CD4-positive, alpha-beta T cell (primary cell): ENCODE measurements around the gene SLC38A11. TPM values are rescaled to one million over a fixed set of nuclear protein-coding genes. Genes with fewer than 3 reads are reported as not detected.

ENCODE experiments used
- ATAC-seq: fragments of 200-7000 bp; cut with Tn5 transposase; one replicate; pipeline ENCODE4 v1.10.0; 2022; ENCODE audit warnings: mild to moderate bottlenecking; ENCODE audit not compliant: poor library complexity
- CTCF ChIA-PET: fragments of 350-600 bp; sonication (Branson Sonifier 250); formaldehyde crosslinking; loops from one replicate; lab custom pipeline; 2021; ENCODE audit warnings: antibody characterized with exemption, inconsistent platforms; lab: Charles Lee
- POLR2A ChIA-PET: fragments of 350-600 bp; sonication (Branson Sonifier 250); formaldehyde crosslinking; loops from one replicate; lab custom pipeline; 2021; ENCODE audit warnings: antibody characterized with exemption, inconsistent platforms; lab: Charles Lee
- DNase-seq, 14 experiments: peaks; one replicate each; pipeline ENCODE4 v3.0.0-alpha.2; 2013 to 2020; ENCODE audit warnings: mixed read lengths in 2 of 14
- H3K27ac ChIP-seq, 2 donors: one replicate each; pipeline versions ENCODE4 v1.5.1 to v1.7.0; 2013; ENCODE audit warnings: low read length in 2 of 2, low read depth in 1 of 2, mild to moderate bottlenecking in 1 of 2
- H3K27me3 ChIP-seq, 2 experiments: 1 replicate in 1 of 2; 2 replicates in 1 of 2; pipeline versions ENCODE4 v1.6.1 to v1.7.0; 2013; ENCODE audit warnings: low read length in 2 of 2, control low read depth in 1 of 2, mild to moderate bottlenecking in 1 of 2, moderate library complexity in 1 of 2; ENCODE audit not compliant: insufficient read depth in 2 of 2, control insufficient read depth in 1 of 2
- H3K36me3 ChIP-seq: one replicate; pipeline ENCODE4 v1.6.1; 2013; ENCODE audit warnings: low read length, control low read depth; ENCODE audit not compliant: insufficient read depth
- H3K4me1 ChIP-seq: one replicate; pipeline ENCODE4 v1.6.1; 2013; ENCODE audit warnings: low read length, control low read depth; ENCODE audit not compliant: insufficient read depth
- H3K4me3 ChIP-seq: one replicate; pipeline ENCODE4 v1.5.1; 2013; ENCODE audit warnings: mild to moderate bottlenecking, low read length, moderate library complexity
- H3K9me3 ChIP-seq, 2 experiments: 1 replicate in 1 of 2; 2 replicates in 1 of 2; pipeline versions ENCODE4 v1.6.1 to v1.7.0; 2013; ENCODE audit warnings: low read length in 2 of 2, mild to moderate bottlenecking in 2 of 2, control low read depth in 1 of 2, moderate library complexity in 1 of 2; ENCODE audit not compliant: control insufficient read depth in 1 of 2, insufficient read depth in 1 of 2
- H3K27ac Mint-ChIP-seq: one replicate; pipeline ENCODE4 v1.8.0; 2020; ENCODE audit warnings: mixed read lengths
- H3K27me3 Mint-ChIP-seq: one replicate; pipeline ENCODE4 v1.8.0; 2021; ENCODE audit warnings: mixed read lengths
- H3K36me3 Mint-ChIP-seq: one replicate; pipeline ENCODE4 v1.8.0; 2021; ENCODE audit warnings: low read depth, mixed read lengths
- H3K4me1 Mint-ChIP-seq: one replicate; pipeline ENCODE4 v1.8.0; 2021; ENCODE audit warnings: low read depth, mixed read lengths
- H3K4me3 Mint-ChIP-seq: one replicate; pipeline ENCODE4 v1.8.0; 2020; ENCODE audit warnings: mild to moderate bottlenecking, mixed read lengths
- H3K9me3 Mint-ChIP-seq: one replicate; pipeline ENCODE4 v1.8.0; 2020; ENCODE audit warnings: mixed read lengths
- CTCF ChIP-seq: fragments of 200-600 bp; IDR thresholded peaks from one replicate; pipeline ENCODE4 v1.8.0; 2022; ENCODE audit warnings: antibody characterized with exemption, mild to moderate bottlenecking
- intact Hi-C, 2 experiments: fragments of 100-400 bp; cut with DNase I in 1 of 2; cut with micrococcal nuclease in 1 of 2; formaldehyde crosslinking; loops; one replicate each; pipeline versions ENCODE4 v1.15.1 to v1.9.0; 2023 to 2025; cut with DNase I, micrococcal nuclease
- total RNA-seq, 174 experiments: library from RNA in 2 of 174; stranded (reverse) in 2 of 174; gene quantifications; one replicate each; pipeline ENCODE4 v1.2.3 and lab custom pipeline; 2021 to 2026

The SLC38A11 gene
- total RNA-seq, 2 experiments from 2014 or later: not detected

- ChIA-PET POLR2A (no interaction called here), CTCF (no interaction called here)
- Histone ChIP-seq H3K9me3 (no peaks in the 10 kb centered on the region), H3K36me3 (no peaks in the 10 kb centered on the region), H3K27me3 (peaks cover 0 to 6% of the 10 kb centered on the region in 2 experiments), H3K4me1 (no peaks in the 10 kb centered on the region), H3K27ac (no peak overlapping the region), H3K4me3 (no peak overlapping the region)
- Mint-ChIP-seq H3K4me3 (no peak overlapping the region), H3K4me1 (no peaks in the 10 kb centered on the region), H3K9me3 (no peaks in the 10 kb centered on the region), H3K27ac (no peak overlapping the region), H3K27me3 (peaks cover 28% of the 10 kb centered on the region), H3K36me3 (no peaks in the 10 kb centered on the region)
- no peak for TF ChIP-seq CTCF
- intact Hi-C loops: no loop called here
- ATAC-seq: no peak
- DNase-seq: no peak
Observed at GRCh38 chr2:164847981-164848741, 107.2 kb downstream of the SLC38A11 start.

GRCh38 chr2:164847291-164847690 is 108.0 kb downstream of the SLC38A11 start:
- peaks cover 2 to 10% of the 10 kb centered on the region in 2 experiments for H3K27me3 ChIP-seq
- DNase-seq (no peak), ATAC-seq (no peak)
- CTCF ChIA-PET: no interaction called here
- Mint-ChIP-seq H3K4me1 (no peaks in the 10 kb centered on the region), H3K27me3 (peaks cover 30% of the 10 kb centered on the region), H3K4me3 (no peak overlapping the region), H3K9me3 (no peaks in the 10 kb centered on the region), H3K36me3 (no peaks in the 10 kb centered on the region), H3K27ac (no peak overlapping the region)
- POLR2A ChIA-PET: no interaction called here
- H3K9me3 ChIP-seq: no peaks in the 10 kb centered on the region
- intact Hi-C loops: no loop called here
- H3K27ac ChIP-seq: no peak overlapping the region
- H3K4me3 ChIP-seq: no peak overlapping the region
- H3K36me3 ChIP-seq: no peaks in the 10 kb centered on the region
- H3K4me1 ChIP-seq: no peaks in the 10 kb centered on the region
- TF ChIP-seq CTCF: no peak

- Mint-ChIP-seq H3K4me3 (no peak overlapping the region), H3K9me3 (no peaks in the 10 kb centered on the region), H3K27me3 (peaks cover 30% of the 10 kb centered on the region), H3K27ac (no peak overlapping the region), H3K36me3 (no peaks in the 10 kb centered on the region), H3K4me1 (no peaks in the 10 kb centered on the region)
- intact Hi-C loops: no loop called here
- Histone ChIP-seq H3K27ac (no peak overlapping the region), H3K27me3 (peaks cover 6 to 10% of the 10 kb centered on the region in 2 experiments), H3K36me3 (no peaks in the 10 kb centered on the region), H3K9me3 (peaks cover 0 to 9% of the 10 kb centered on the region in 2 experiments), H3K4me3 (no peak overlapping the region), H3K4me1 (peaks cover 3% of the 10 kb centered on the region)
- ChIA-PET POLR2A (no interaction called here), CTCF (no interaction called here)
- DNase-seq (no peak), ATAC-seq (no peak)
- TF ChIP-seq CTCF: no peak
Observed at GRCh38 chr2:164846276-164846675, 109.0 kb downstream of the SLC38A11 start.

Other genes starting within 250 kb of the SLC38A11 start
- under 1 TPM in 1 of 2 experiments, not detected in 1; 0.53 TPM for gene COBLL1, start 113.7 kb downstream of the SLC38A11 start, total RNA-seq
- gene SCN3A, start 248.5 kb upstream of the SLC38A11 start, total RNA-seq: not detected